Measurements from ENCODE around the gene SSR1.

GRCh38 chr6:7218406-7218988 is 94.5 kb downstream of the SSR1 start:
- TF ChIP-seq CTCF (IDR thresholded peaks at IDR 0.05; ENCODE audit: insufficient read depth, low read length): no peak
- TF ChIP-seq, protein P1, sequence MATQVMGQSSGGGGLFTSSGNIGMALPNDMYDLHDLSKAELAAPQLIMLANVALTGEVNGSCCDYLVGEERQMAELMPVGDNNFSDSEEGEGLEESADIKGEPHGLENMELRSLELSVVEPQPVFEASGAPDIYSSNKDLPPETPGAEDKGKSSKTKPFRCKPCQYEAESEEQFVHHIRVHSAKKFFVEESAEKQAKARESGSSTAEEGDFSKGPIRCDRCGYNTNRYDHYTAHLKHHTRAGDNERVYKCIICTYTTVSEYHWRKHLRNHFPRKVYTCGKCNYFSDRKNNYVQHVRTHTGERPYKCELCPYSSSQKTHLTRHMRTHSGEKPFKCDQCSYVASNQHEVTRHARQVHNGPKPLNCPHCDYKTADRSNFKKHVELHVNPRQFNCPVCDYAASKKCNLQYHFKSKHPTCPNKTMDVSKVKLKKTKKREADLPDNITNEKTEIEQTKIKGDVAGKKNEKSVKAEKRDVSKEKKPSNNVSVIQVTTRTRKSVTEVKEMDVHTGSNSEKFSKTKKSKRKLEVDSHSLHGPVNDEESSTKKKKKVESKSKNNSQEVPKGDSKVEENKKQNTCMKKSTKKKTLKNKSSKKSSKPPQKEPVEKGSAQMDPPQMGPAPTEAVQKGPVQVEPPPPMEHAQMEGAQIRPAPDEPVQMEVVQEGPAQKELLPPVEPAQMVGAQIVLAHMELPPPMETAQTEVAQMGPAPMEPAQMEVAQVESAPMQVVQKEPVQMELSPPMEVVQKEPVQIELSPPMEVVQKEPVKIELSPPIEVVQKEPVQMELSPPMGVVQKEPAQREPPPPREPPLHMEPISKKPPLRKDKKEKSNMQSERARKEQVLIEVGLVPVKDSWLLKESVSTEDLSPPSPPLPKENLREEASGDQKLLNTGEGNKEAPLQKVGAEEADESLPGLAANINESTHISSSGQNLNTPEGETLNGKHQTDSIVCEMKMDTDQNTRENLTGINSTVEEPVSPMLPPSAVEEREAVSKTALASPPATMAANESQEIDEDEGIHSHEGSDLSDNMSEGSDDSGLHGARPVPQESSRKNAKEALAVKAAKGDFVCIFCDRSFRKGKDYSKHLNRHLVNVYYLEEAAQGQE (IDR thresholded peaks at IDR 0.05; ENCODE audit: insufficient replicate concordance, low read depth): no peak

Data from HL-60 (cell line).